Dermis microvascular lymphatic vessel endothelial cell (primary cell): ENCODE results near the gene IL4R. TPM values are rescaled to one million over a fixed set of nuclear protein-coding genes. Genes with fewer than 3 reads are reported as not detected.

Experiments
- DNase-seq, 2 donors: peaks; one replicate each; pipeline versions ENCODE4 v3.0.0 to v3.0.0-alpha.2; 2010; ENCODE audit warnings: low read depth in 2 of 2
- total RNA-seq: library from RNA; depleted of rRNA; stranded (reverse); fragments of >200 nt; gene quantifications from 2 replicates; pipeline ENCODE4 v1.2.1, GENCODE V29; 2014

The IL4R gene
- total RNA-seq, 1 donor from 2014 or later: 14.5 TPM

- DNase-seq: peak; percentile 56 to 91
These were observed 468 bp downstream of the IL4R start for GRCh38 chr16:27314161-27314723.

- no peak for DNase-seq
These were observed 1.2 kb downstream of the IL4R start for GRCh38 chr16:27314986-27315332.

- DNase-seq: peak; percentile 77 to 89
These were observed 1.7 kb downstream of the IL4R start for GRCh38 chr16:27315333-27316037.

- no peak for DNase-seq
These were observed 2.4 kb downstream of the IL4R start for GRCh38 chr16:27316038-27316680.

GRCh38 chr16:27317320-27317719 lies 3.5 kb downstream of the IL4R start:
- DNase-seq: no peak

GRCh38 chr16:27317738-27318391 lies 4.1 kb downstream of the IL4R start:
- DNase-seq: no peak

- DNase-seq: no peak
These were observed 4.8 kb downstream of the IL4R start for GRCh38 chr16:27318392-27319256.

GRCh38 chr16:27319257-27319965 lies 5.6 kb downstream of the IL4R start:
- DNase-seq: no peak

- DNase-seq: no peak
These were observed 6.7 kb downstream of the IL4R start for GRCh38 chr16:27320261-27321012.

GRCh38 chr16:27321013-27321915 lies 7.5 kb downstream of the IL4R start:
- DNase-seq: peak in 1 of 2 donors; percentile 37

- DNase-seq: no peak
These were observed 9.3 kb downstream of the IL4R start for GRCh38 chr16:27322858-27323780.

GRCh38 chr16:27323781-27324561 lies 10.2 kb downstream of the IL4R start:
- no peak for DNase-seq

GRCh38 chr16:27324851-27325301 lies 11.1 kb downstream of the IL4R start:
- no peak for DNase-seq

GRCh38 chr16:27325736-27326135 lies 12.0 kb downstream of the IL4R start:
- DNase-seq: no peak

GRCh38 chr16:27326251-27326650 lies 12.5 kb downstream of the IL4R start:
- no peak for DNase-seq

GRCh38 chr16:27326738-27327585 lies 13.2 kb downstream of the IL4R start:
- DNase-seq: peak in 1 of 2 donors; percentile 83
